ENCODE data around the gene IGFBP5. TPM values are rescaled to one million over a fixed set of nuclear protein-coding genes. Genes with fewer than 3 reads are reported as not detected.

The IGFBP5 gene
- total and polyA plus RNA-seq, 7 experiments from 2014 or later = not detected

DNA sequence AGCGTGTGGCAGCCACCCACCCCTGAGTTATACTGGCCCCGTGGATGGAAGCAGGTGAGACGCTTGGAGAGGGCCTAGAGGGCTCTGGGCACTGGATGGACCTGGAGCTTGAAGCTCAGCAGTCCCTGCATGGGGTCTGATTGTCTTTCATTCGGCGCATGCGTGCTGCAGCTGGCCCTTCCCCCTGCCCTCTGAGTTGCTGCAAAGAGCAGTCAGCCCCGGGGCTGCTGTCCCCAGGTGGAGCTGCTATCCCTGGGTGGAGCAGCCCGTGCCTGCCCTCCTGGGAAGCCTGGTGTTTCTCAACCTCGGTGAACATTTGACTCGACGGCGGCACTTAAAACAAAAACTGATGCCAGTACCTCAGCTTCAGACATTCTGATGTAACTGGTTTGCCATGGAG lies 29.6 kb downstream of the IGFBP5 start:
- intact Hi-C loops (cut with micrococcal nuclease) = loop anchor here (1.0 to 2.0 kb wide), 3 partner anchors 146 to 1211 kb away; no protein-coding TSS in a partner anchor
- Histone ChIP-seq H3K27ac (ENCODE audit: low read depth, low read length) (no peak overlapping the region), H3K4me1 (ENCODE audit: control insufficient read depth in 2 of 2, insufficient read depth in 2 of 2, low read length in 2 of 2) (no peaks in the 10 kb centered on the region), H3K27me3 (ENCODE audit: control insufficient read depth in 2 of 2, insufficient read depth in 2 of 2, low read length in 2 of 2) (no peaks in the 10 kb centered on the region), H3K9me3 (ENCODE audit: control insufficient read depth in 2 of 3, low read length in 3 of 3) (no peaks in the 10 kb centered on the region), H3K4me3 (ENCODE audit: low read length) (no peak overlapping the region), H3K36me3 (ENCODE audit: control insufficient read depth in 2 of 3, insufficient read depth in 3 of 3, low read length in 3 of 3) (no peaks in the 10 kb centered on the region)
- H3K27ac Mint-ChIP-seq = no peak overlapping the region
- H3K4me1 Mint-ChIP-seq = peaks cover 0 to 2% (median 0%) of the 10 kb centered on the region in 7 donors
- DNase-seq = no peak
- no peak overlapping the region for H3K4me3 Mint-ChIP-seq
- CTCF ChIA-PET = interaction anchor here (0.8 kb wide), 1 partner anchor 128 kb away, joined by 4 read pairs; no protein-coding TSS in a partner anchor
- no peaks in the 10 kb centered on the region for H3K9me3 Mint-ChIP-seq
- ATAC-seq = no peak
- H3K27me3 Mint-ChIP-seq = peaks cover 0 to 12% (median 10%) of the 10 kb centered on the region in 5 donors
- peaks cover 0 to 3% (median 0%) of the 10 kb centered on the region in 5 donors for H3K36me3 Mint-ChIP-seq
- POLR2A ChIA-PET = no interaction called here

DNA sequence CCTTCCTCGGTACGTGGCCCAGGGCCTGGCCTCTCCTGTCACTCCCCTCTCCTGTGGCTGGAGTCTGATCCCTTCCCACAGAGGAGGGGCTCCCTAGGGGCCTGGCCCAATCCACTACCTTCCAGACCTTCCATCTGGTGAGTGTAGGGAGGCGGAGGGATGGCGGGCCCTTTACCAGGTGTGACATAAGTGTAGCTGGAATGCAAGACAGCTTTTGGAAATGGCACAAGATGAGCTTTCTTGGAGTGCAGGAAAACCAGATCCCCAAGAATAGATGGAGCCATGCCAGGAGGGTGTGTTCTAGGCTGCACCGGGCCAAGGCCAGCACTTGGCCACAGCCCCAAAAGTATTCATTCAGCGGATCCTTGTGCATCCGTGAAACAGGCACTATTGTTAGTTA lies 30.1 kb downstream of the IGFBP5 start:
- ChIA-PET CTCF (no interaction called here), POLR2A (no interaction called here)
- H3K4me3 Mint-ChIP-seq = no peak overlapping the region
- H3K27ac Mint-ChIP-seq = no peak overlapping the region
- no peaks in the 10 kb centered on the region for H3K4me1 ChIP-seq (ENCODE audit: control insufficient read depth in 2 of 2, insufficient read depth in 2 of 2, low read length in 2 of 2)
- DNase-seq (no peak), ATAC-seq (no peak)
- H3K4me1 Mint-ChIP-seq = peaks cover 0 to 2% (median 0%) of the 10 kb centered on the region in 7 donors
- peaks cover 0 to 3% (median 0%) of the 10 kb centered on the region in 5 donors for H3K36me3 Mint-ChIP-seq
- intact Hi-C loops (cut with micrococcal nuclease) = no loop called here
- H3K9me3 ChIP-seq (ENCODE audit: control insufficient read depth in 2 of 3, low read length in 3 of 3) = no peaks in the 10 kb centered on the region
- H3K9me3 Mint-ChIP-seq = no peaks in the 10 kb centered on the region
- peaks cover 0 to 12% (median 10%) of the 10 kb centered on the region in 5 donors for H3K27me3 Mint-ChIP-seq
- H3K36me3 ChIP-seq (ENCODE audit: control insufficient read depth in 2 of 3, insufficient read depth in 3 of 3, low read length in 3 of 3) = no peaks in the 10 kb centered on the region
- H3K27me3 ChIP-seq (ENCODE audit: control insufficient read depth in 2 of 2, insufficient read depth in 2 of 2, low read length in 2 of 2) = no peaks in the 10 kb centered on the region
- H3K4me3 ChIP-seq (ENCODE audit: low read length) = no peak overlapping the region
- H3K27ac ChIP-seq (ENCODE audit: low read depth, low read length) = no peak overlapping the region

DNA sequence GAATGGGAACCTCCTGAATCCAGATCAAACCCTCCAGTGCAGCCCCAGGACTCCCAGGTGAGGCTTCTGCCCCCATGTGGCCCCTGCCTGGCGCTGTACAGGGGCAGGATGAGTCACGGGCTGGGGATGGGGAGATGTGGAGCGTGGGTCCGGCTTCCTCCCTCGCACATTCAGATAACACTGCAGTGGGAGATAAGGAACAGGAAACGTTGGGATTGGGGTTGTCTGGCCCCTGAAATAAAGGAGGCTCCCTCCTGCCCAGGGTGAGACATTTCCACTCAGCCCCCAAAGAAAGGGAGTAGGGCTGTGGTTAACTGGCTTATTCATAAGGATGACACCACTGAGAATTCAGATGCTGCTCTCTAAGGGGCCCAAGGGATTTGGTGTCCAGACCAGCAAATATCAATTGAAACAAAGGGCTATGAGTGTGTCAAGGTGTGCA lies 30.7 kb downstream of the IGFBP5 start:
- Mint-ChIP-seq H3K27me3 (peaks cover 0 to 9% (median 7%) of the 10 kb centered on the region in 5 donors), H3K4me1 (peaks cover 0 to 2% (median 0%) of the 10 kb centered on the region in 7 donors), H3K9me3 (no peaks in the 10 kb centered on the region), H3K36me3 (peaks cover 0 to 3% (median 0%) of the 10 kb centered on the region in 5 donors), H3K27ac (no peak overlapping the region), H3K4me3 (no peak overlapping the region)
- CTCF ChIA-PET = no interaction called here
- POLR2A ChIA-PET = no interaction called here
- H3K4me3 ChIP-seq (ENCODE audit: low read length) = no peak overlapping the region
- ATAC-seq (no peak), DNase-seq (no peak)
- no peaks in the 10 kb centered on the region for H3K4me1 ChIP-seq (ENCODE audit: control insufficient read depth in 2 of 2, insufficient read depth in 2 of 2, low read length in 2 of 2)
- no peaks in the 10 kb centered on the region for H3K36me3 ChIP-seq (ENCODE audit: control insufficient read depth in 2 of 3, insufficient read depth in 3 of 3, low read length in 3 of 3)
- intact Hi-C loops (cut with micrococcal nuclease) = no loop called here
- no peak overlapping the region for H3K27ac ChIP-seq (ENCODE audit: low read depth, low read length)
- H3K9me3 ChIP-seq (ENCODE audit: control insufficient read depth in 2 of 3, low read length in 3 of 3) = no peaks in the 10 kb centered on the region
- H3K27me3 ChIP-seq (ENCODE audit: control insufficient read depth in 2 of 2, insufficient read depth in 2 of 2, low read length in 2 of 2) = no peaks in the 10 kb centered on the region

DNA sequence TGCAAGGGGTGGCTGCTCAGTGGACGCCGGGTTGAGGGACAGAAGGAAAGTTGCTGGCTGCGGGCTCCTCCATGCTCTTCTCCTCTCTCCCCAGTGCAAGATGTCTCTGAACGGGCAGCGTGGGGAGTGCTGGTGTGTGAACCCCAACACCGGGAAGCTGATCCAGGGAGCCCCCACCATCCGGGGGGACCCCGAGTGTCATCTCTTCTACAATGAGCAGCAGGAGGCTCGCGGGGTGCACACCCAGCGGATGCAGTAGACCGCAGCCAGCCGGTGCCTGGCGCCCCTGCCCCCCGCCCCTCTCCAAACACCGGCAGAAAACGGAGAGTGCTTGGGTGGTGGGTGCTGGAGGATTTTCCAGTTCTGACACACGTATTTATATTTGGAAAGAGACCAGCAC lies 31.5 kb downstream of the IGFBP5 start:
- intact Hi-C loops (cut with micrococcal nuclease) = no loop called here
- Mint-ChIP-seq H3K27ac (no peak overlapping the region), H3K27me3 (peaks cover 0 to 4% (median 1%) of the 10 kb centered on the region in 5 donors), H3K36me3 (peaks cover 0 to 3% (median 0%) of the 10 kb centered on the region in 5 donors), H3K9me3 (no peaks in the 10 kb centered on the region), H3K4me1 (peaks cover 0 to 2% (median 0%) of the 10 kb centered on the region in 7 donors), H3K4me3 (no peak overlapping the region)
- Histone ChIP-seq H3K27ac (ENCODE audit: low read depth, low read length) (no peak overlapping the region), H3K36me3 (ENCODE audit: control insufficient read depth in 2 of 3, insufficient read depth in 3 of 3, low read length in 3 of 3) (no peaks in the 10 kb centered on the region), H3K4me3 (ENCODE audit: low read length) (no peak overlapping the region), H3K9me3 (ENCODE audit: control insufficient read depth in 2 of 3, low read length in 3 of 3) (no peaks in the 10 kb centered on the region), H3K4me1 (ENCODE audit: control insufficient read depth in 2 of 2, insufficient read depth in 2 of 2, low read length in 2 of 2) (no peaks in the 10 kb centered on the region), H3K27me3 (ENCODE audit: control insufficient read depth in 2 of 2, insufficient read depth in 2 of 2, low read length in 2 of 2) (no peaks in the 10 kb centered on the region)
- ATAC-seq = no peak
- POLR2A ChIA-PET = no interaction called here
- CTCF ChIA-PET = interaction anchor here (0.6 to 1.4 kb wide), 2 partner anchors 146 to 915 kb away, joined by 3 to 4 read pairs; no protein-coding TSS in a partner anchor
- DNase-seq = no peak

DNA sequence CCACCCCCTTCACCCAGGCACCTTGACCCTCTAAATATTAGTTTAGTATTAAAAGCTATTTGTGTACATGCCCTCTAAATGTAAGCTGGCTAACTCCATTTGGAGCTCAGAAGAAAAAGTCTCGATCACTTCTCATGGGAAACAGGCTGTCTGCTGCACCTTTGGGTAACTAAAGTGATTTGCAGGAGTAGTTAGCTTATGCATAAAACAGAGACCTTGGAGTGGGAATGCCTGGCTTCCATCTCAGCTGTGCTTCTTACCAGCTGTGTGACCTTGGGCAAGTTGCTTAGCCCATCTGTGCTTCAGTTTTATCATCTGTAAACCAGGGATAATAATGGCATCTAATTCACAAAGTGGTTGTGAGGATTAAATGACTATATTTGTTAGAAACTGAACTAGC lies 32.2 kb downstream of the IGFBP5 start:
- Histone ChIP-seq H3K27ac (ENCODE audit: low read depth, low read length) (no peak overlapping the region), H3K4me1 (ENCODE audit: control insufficient read depth in 2 of 2, insufficient read depth in 2 of 2, low read length in 2 of 2) (no peaks in the 10 kb centered on the region), H3K4me3 (ENCODE audit: low read length) (no peak overlapping the region), H3K9me3 (ENCODE audit: control insufficient read depth in 2 of 3, low read length in 3 of 3) (no peaks in the 10 kb centered on the region), H3K36me3 (ENCODE audit: control insufficient read depth in 2 of 3, insufficient read depth in 3 of 3, low read length in 3 of 3) (no peaks in the 10 kb centered on the region), H3K27me3 (ENCODE audit: control insufficient read depth in 2 of 2, insufficient read depth in 2 of 2, low read length in 2 of 2) (no peaks in the 10 kb centered on the region)
- no peak overlapping the region for H3K4me3 Mint-ChIP-seq
- H3K9me3 Mint-ChIP-seq = no peaks in the 10 kb centered on the region
- H3K4me1 Mint-ChIP-seq = peaks cover 0 to 2% (median 0%) of the 10 kb centered on the region in 7 donors
- no peak for ATAC-seq
- ChIA-PET POLR2A (no interaction called here), CTCF (interaction anchor here (0.6 to 1.4 kb wide), 2 partner anchors 145 to 916 kb away, joined by 3 to 4 read pairs; no protein-coding TSS in a partner anchor)
- no peak for DNase-seq
- no peak overlapping the region for H3K27ac Mint-ChIP-seq
- intact Hi-C loops (cut with micrococcal nuclease) = no loop called here
- H3K36me3 Mint-ChIP-seq = peaks cover 0 to 3% (median 0%) of the 10 kb centered on the region in 5 donors
- H3K27me3 Mint-ChIP-seq = peaks cover 0 to 4% (median 0%) of the 10 kb centered on the region in 5 donors

DNA sequence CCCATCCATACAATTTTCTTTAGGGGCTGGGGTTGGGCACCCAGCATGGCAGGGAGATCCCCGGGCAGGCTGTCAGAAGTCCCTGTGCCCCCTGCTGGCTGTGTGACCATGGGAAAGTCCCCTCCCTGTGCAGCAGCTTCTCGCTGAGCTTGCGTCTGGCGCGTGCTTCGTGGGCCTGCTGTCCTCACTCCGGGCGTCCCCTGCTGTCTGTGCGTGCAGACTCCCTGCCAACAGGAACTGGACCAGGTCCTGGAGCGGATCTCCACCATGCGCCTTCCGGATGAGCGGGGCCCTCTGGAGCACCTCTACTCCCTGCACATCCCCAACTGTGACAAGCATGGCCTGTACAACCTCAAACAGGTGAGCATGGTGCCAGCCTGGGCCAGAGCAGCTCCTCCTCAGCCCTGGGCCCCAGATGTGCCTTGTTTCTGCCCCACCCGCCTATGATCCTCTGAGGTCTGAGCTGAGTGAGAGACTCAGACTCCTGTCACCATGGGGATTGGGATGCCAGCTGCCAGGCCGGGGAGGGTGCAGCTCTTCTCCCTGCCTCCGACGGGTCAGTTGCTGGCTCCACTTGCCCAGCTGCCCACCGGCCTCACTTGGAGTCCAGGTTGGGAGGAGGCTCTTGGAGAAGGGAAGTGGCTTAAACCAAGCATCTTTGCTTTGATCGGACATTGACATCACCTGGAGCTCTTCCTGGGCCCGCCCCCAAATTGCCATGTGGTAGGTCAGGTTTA lies 33.5 kb downstream of the IGFBP5 start:
- intact Hi-C loops (cut with micrococcal nuclease) = no loop called here

More for the DNA sequence above, 33.5 kb downstream of the IGFBP5 start:
- H3K27ac Mint-ChIP-seq = no peak overlapping the region
- Histone ChIP-seq H3K36me3 (ENCODE audit: control insufficient read depth in 2 of 3, insufficient read depth in 3 of 3, low read length in 3 of 3) (no peaks in the 10 kb centered on the region), H3K9me3 (ENCODE audit: control insufficient read depth in 2 of 3, low read length in 3 of 3) (no peaks in the 10 kb centered on the region), H3K27me3 (ENCODE audit: control insufficient read depth in 2 of 2, insufficient read depth in 2 of 2, low read length in 2 of 2) (no peaks in the 10 kb centered on the region), H3K4me1 (ENCODE audit: control insufficient read depth in 2 of 2, insufficient read depth in 2 of 2, low read length in 2 of 2) (no peaks in the 10 kb centered on the region), H3K27ac (ENCODE audit: low read depth, low read length) (no peak overlapping the region), H3K4me3 (ENCODE audit: low read length) (no peak overlapping the region)
- no peaks in the 10 kb centered on the region for H3K9me3 Mint-ChIP-seq
- no peaks in the 10 kb centered on the region for H3K27me3 Mint-ChIP-seq
- ChIA-PET CTCF (interaction anchor here (0.6 to 0.7 kb wide), 3 partner anchors 144 to 740 kb away, joined by 3 to 5 read pairs (median 3); no protein-coding TSS in a partner anchor), POLR2A (no interaction called here)
- H3K36me3 Mint-ChIP-seq = peaks cover 0 to 3% (median 0%) of the 10 kb centered on the region in 5 donors
- ATAC-seq (no peak), DNase-seq (no peak)
- H3K4me1 Mint-ChIP-seq = peaks cover 0 to 2% (median 0%) of the 10 kb centered on the region in 7 donors
- no peak overlapping the region for H3K4me3 Mint-ChIP-seq

Data from naive thymus-derived CD4-positive, alpha-beta T cell (primary cell).